Stimulated activated CD4-positive, alpha-beta T cell treated with anti-CD3 and anti-CD28 coated beads, Interleukin-4, amount 100 ng/mL, for 1 hour (primary cell): Measurements from ENCODE around the gene HIF3A.
"Not testable (repeated sequence)": the region's sequence is repeated elsewhere in the genome, so short reads cannot be mapped to it uniquely, and the experiment has no call there.

Experiments used
- DNase-seq: peaks from one replicate; pipeline ENCODE4 v3.0.0-alpha.2; 2020

HIF3A gene

GRCh38 chr19:46365561-46365960, 68.7 kb downstream of the HIF3A start:
- DNase-seq, result no peak

GRCh38 chr19:46366620-46367292, 69.9 kb downstream of the HIF3A start:
- DNase-seq, result no peak

GRCh38 chr19:46367426-46367825, 70.6 kb downstream of the HIF3A start:
- no peak for DNase-seq

GRCh38 chr19:46368116-46368515, 71.3 kb downstream of the HIF3A start:
- DNase-seq, result no peak

GRCh38 chr19:46369817-46370216, 73.0 kb downstream of the HIF3A start:
- DNase-seq, result no peak

GRCh38 chr19:46371371-46371901, 74.6 kb downstream of the HIF3A start:
- DNase-seq, result no peak

- DNase-seq, result no peak
These were observed 76.2 kb downstream of the HIF3A start for GRCh38 chr19:46372901-46373490.

GRCh38 chr19:46373491-46374359, 76.9 kb downstream of the HIF3A start:
- DNase-seq, result no peak

GRCh38 chr19:46374536-46375475, 78.0 kb downstream of the HIF3A start:
- DNase-seq, result no peak

GRCh38 chr19:46375476-46376067, 78.7 kb downstream of the HIF3A start:
- DNase-seq, result not testable (repeated sequence)

GRCh38 chr19:46376241-46377153, 79.7 kb downstream of the HIF3A start:
- DNase-seq, result no peak

GRCh38 chr19:46378268-46378667, 81.4 kb downstream of the HIF3A start:
- DNase-seq, result no peak

GRCh38 chr19:46380690-46381089, 83.8 kb downstream of the HIF3A start:
- no peak for DNase-seq

- no peak for DNase-seq
These were observed 84.5 kb downstream of the HIF3A start for GRCh38 chr19:46381346-46381745.

GRCh38 chr19:46381756-46382345, 85.0 kb downstream of the HIF3A start:
- DNase-seq, result no peak

GRCh38 chr19:46383171-46383815, 86.5 kb downstream of the HIF3A start:
- no peak for DNase-seq

- no peak for DNase-seq
These were observed 87.0 kb downstream of the HIF3A start for GRCh38 chr19:46383846-46384245.

GRCh38 chr19:46384396-46384795, 87.6 kb downstream of the HIF3A start:
- DNase-seq, result no peak

GRCh38 chr19:46385636-46386035, 88.8 kb downstream of the HIF3A start:
- no peak for DNase-seq

GRCh38 chr19:46386151-46386550, 89.3 kb downstream of the HIF3A start:
- DNase-seq, result no peak
